22Rv1 (cell line): ENCODE data around the gene SPATA31C1.

Experiments
- CTCF ChIP-seq: fragments of 450-650 bp; IDR thresholded peaks from 2 replicates; pipeline ENCODE4 v1.5.1; 2017; ENCODE audit warnings: mild to moderate bottlenecking
- ZFX ChIP-seq: fragments of 450-650 bp; IDR thresholded peaks from 2 replicates; pipeline ENCODE4 v1.6.1; 2017; ENCODE audit warnings: antibody characterized with exemption, borderline replicate concordance

GRCh38 chr9:87880683-87881082, 37.1 kb upstream of the SPATA31C1 start:
- no peak for TF ChIP-seq CTCF
- no peak for TF ChIP-seq ZFX
